Heart right ventricle (tissue), 16 donors: ENCODE data around the gene RAD9A. TPM values are rescaled to one million over a fixed set of nuclear protein-coding genes. Genes with fewer than 3 reads are reported as not detected.
A peak's percentile ranks its signal among the peaks of the same experiment; 100 is the strongest.

ENCODE experiments used
- ATAC-seq, 8 donors: fragments of 200-7000 bp; cut with Tn5 transposase; one replicate each; pipeline ENCODE4 v1.9.1; 2020; ENCODE audit warnings: mild to moderate bottlenecking in 8 of 8, moderate library complexity in 8 of 8, moderate number of reproducible peaks in 1 of 8
- DNase-seq, 2 donors: peaks; one replicate each; pipeline ENCODE4 v3.0.0-alpha.2; 2020
- H3K27ac ChIP-seq, 10 donors: fragments of 200-600 bp; sonication (generic) in 2 of 10; one replicate each; pipeline versions ENCODE4 v1.5.0 to v1.8.0; 2020 to 2022; ENCODE audit warnings: mild to moderate bottlenecking in 3 of 10
- H3K27me3 ChIP-seq, 7 donors: fragments of 200-600 bp; one replicate each; pipeline ENCODE4 v1.8.0; 2021 to 2022; ENCODE audit warnings: mild to moderate bottlenecking in 2 of 7
- H3K36me3 ChIP-seq, 9 donors: fragments of 200-600 bp; sonication (generic) in 1 of 9; one replicate each; pipeline versions ENCODE4 v1.5.0 to v1.8.0; 2020 to 2022; ENCODE audit warnings: mild to moderate bottlenecking in 2 of 9
- H3K4me1 ChIP-seq, 9 donors: fragments of 200-600 bp; sonication (generic) in 1 of 9; one replicate each; pipeline versions ENCODE4 v1.5.0 to v1.8.0; 2020 to 2022; ENCODE audit warnings: mild to moderate bottlenecking in 4 of 9
- H3K4me3 ChIP-seq, 10 donors: fragments of 200-600 bp; sonication (generic) in 2 of 10; one replicate each; pipeline versions ENCODE4 v1.5.0 to v1.8.0; 2020 to 2022; ENCODE audit warnings: mild to moderate bottlenecking in 7 of 10, moderate library complexity in 2 of 10
- H3K9me3 ChIP-seq, 11 donors: fragments of 200-600 bp in 10 of 11; sonication (generic) in 2 of 11; one replicate each; pipeline versions ENCODE4 v1.5.0 to v1.8.0; 2013 to 2022; ENCODE audit warnings: mild to moderate bottlenecking in 2 of 11, control low read depth in 1 of 11, moderate library complexity in 1 of 11
- CTCF ChIP-seq, 9 donors: fragments of 200-600 bp; sonication (generic) in 2 of 9; IDR thresholded peaks; one replicate each; pipeline versions ENCODE4 v1.5.0 to v1.8.0; 2021 to 2022; ENCODE audit warnings: antibody characterized with exemption in 9 of 9, mild to moderate bottlenecking in 5 of 9, moderate library complexity in 1 of 9
- WGBS, 2 donors: extraction: QIAGEN DNeasy Blood & Tissue Kit; methylation state at CpG; one replicate each; pipeline ENCODE4 v1.1.7; 2013; ENCODE audit warnings: inconsistent platforms in 1 of 2; 5-methylcytosine and 5-hydroxymethylcytosine counted together
- intact Hi-C, 10 donors: fragments of 100-400 bp; cut with DNase I; formaldehyde crosslinking; loops; one replicate each; pipeline versions ENCODE4 v1.11.1 to v1.14.2; 2022
- polyA plus RNA-seq, 2 donors: library from polyadenylated mRNA; stranded (reverse); fragments of 200-250 nt; gene quantifications; one replicate each; pipeline ENCODE4 v1.2.3, GENCODE V29; 2013
- total RNA-seq, 10 donors: library from RNA; stranded (reverse); fragmentation: NEBNext Ultra II Directional in 3 of 10; extraction: Animal tissue kit (Norgen Biotek cat#: 25700) in 3 of 10; gene quantifications; one replicate each; pipeline versions ENCODE4 v1.2.1 to v1.2.4, GENCODE V29; 2021 to 2023
- donor health status: Arrhythmogenic right ventricular cardiomyopathy.
- donor health status: ischemic (EF 13 %, LVEDD 7.1; RV severe dilation, severe dysfunction).
- donor health status: healthy with polysubstance abuse.
- donor health status: DM: no; HTN: yes; CAD: no.
- donor health status: DM: no; HTN: no; CAD: no.
- donor health status: ischemic (EF 25% LVEDD 6.9; RV normal size, moderate dysfunction).
- donor health status: ischemic (EF 25% LVEDD 5.7; RV mildly dilated, moderate dysfunction).
- donor health status: healthy.
- donor health status: DM: yes; HTN: yes; CAD: no.
- donor health status: Ischemic cardiomyopathy.
- donor health status: ischemic (EF 35%, LVEDD 5.7; RV mildly dilated, moderate dysfunction).
- donor health status: nonischemic (EF 11% LVEDD 7.7; RV severe dilation, severe dysfunction).
- donor health status: DM: yes; HTN: yes; CAD: no.
- donor health status: PGD.
- donor health status: ischemic (EF 29% LVEDD 5.4; RV normal size, mild dysfunction).
- donor health status: nonischemic (EF 23%, LVEDD 6.1; RV moderate dilation, normal function).

The RAD9A gene
- total and polyA plus RNA-seq, 12 donors: 4.8 to 15.0 (median 6.5) TPM

- H3K4me3 ChIP-seq: no peak overlapping the region
- no peak overlapping the region for H3K27ac ChIP-seq
- TF ChIP-seq CTCF (IDR thresholded peaks at IDR 0.05): no peak
- no peaks in the 10 kb centered on the region for H3K36me3 ChIP-seq
- peaks cover 0 to 64% (median 53%) of the 10 kb centered on the region in 7 donors for H3K27me3 ChIP-seq
- DNase-seq: no peak
- intact Hi-C loops: no loop called here
- ATAC-seq: no peak
- peaks cover 6 to 57% (median 26%) of the 10 kb centered on the region in 9 donors for H3K4me1 ChIP-seq
- WGBS, 2 donors: 69 to 73% methylated on average over 9 of the region's 9 CpGs
- no peaks in the 10 kb centered on the region for H3K9me3 ChIP-seq
Measured at GRCh38 chr11:67412495-67413179, 20.9 kb downstream of the RAD9A start.

- TF ChIP-seq CTCF (IDR thresholded peaks at IDR 0.05): no peak
- WGBS, 2 donors: 57 to 70% methylated on average over 2 of the region's 2 CpGs
Measured at GRCh38 chr11:67413266-67413849, 21.6 kb downstream of the RAD9A start.

GRCh38 chr11:67415501-67416304 is 23.9 kb downstream of the RAD9A start, which contains the start of gene CARNS1:
Gene CARNS1 (plus strand): TSS chr11:67415678. CDS start chr11:67416200, 522 bp downstream.
- WGBS, 2 donors: 6 to 7% methylated on average over 48 to 67 of the region's 67 CpGs
- H3K36me3 ChIP-seq: no peaks in the 10 kb centered on the region
- DNase-seq (no peak), ATAC-seq (no peak)
- H3K4me1 ChIP-seq: peaks cover 20 to 57% (median 48%) of the 10 kb centered on the region in 9 donors
- TF ChIP-seq CTCF (IDR thresholded peaks at IDR 0.05): no peak
- peaks cover 0 to 46% (median 35%) of the 10 kb centered on the region in 7 donors for H3K27me3 ChIP-seq
- H3K27ac ChIP-seq: peak within 1 kb of the TSS in 9 of 10 donors; percentile 76 to 98 (median 92)
- intact Hi-C loops: no loop called here
- H3K9me3 ChIP-seq: no peaks in the 10 kb centered on the region
- H3K4me3 ChIP-seq: peak within 1 kb of the TSS in 9 of 10 donors; percentile 30 to 48 (median 41)

More at GRCh38 chr11:67413266-67413849, 21.6 kb downstream of the RAD9A start:
- H3K36me3 ChIP-seq: no peaks in the 10 kb centered on the region
- peaks cover 0 to 64% (median 53%) of the 10 kb centered on the region in 7 donors for H3K27me3 ChIP-seq
- ATAC-seq: no peak
- intact Hi-C loops: no loop called here
- H3K9me3 ChIP-seq: no peaks in the 10 kb centered on the region
- no peak overlapping the region for H3K4me3 ChIP-seq
- peaks cover 8 to 50% (median 33%) of the 10 kb centered on the region in 9 donors for H3K4me1 ChIP-seq
- H3K27ac ChIP-seq: no peak overlapping the region
- DNase-seq: no peak
